Pancreas (tissue), 10 donors: ENCODE data around the gene CAMK2G. TPM values are rescaled to one million over a fixed set of nuclear protein-coding genes. Genes with fewer than 3 reads are reported as not detected.

Experiments
- ATAC-seq, 4 donors: fragments of 200-7000 bp; cut with Tn5 transposase; one replicate each; pipeline versions ENCODE4 v1.8.0 to v1.9.1; 2020; ENCODE audit warnings: mild to moderate bottlenecking in 4 of 4, moderate library complexity in 4 of 4
- DNase-seq, 6 donors: peaks; one replicate each; pipeline ENCODE4 v3.0.0-alpha.2; 2020
- FAIRE-seq: peaks from 2 replicates; lab custom pipeline; 2012; peaks lifted over from hg19 to GRCh38; lab: Jason Lieb, UNC
- H3K27ac ChIP-seq, 4 donors: fragments of 200-600 bp; sonication (generic); 1 replicate in 3 of 4; 2 replicates in 1 of 4; pipeline versions ENCODE4 v1.5.0 to v1.8.0; 2020
- H3K27me3 ChIP-seq, 4 donors: fragments of 200-600 bp; one replicate each; pipeline ENCODE4 v1.8.0; 2021
- H3K36me3 ChIP-seq, 3 donors: fragments of 200-600 bp; sonication (generic) in 1 of 3; one replicate each; pipeline versions ENCODE4 v1.5.0 to v1.8.0; 2020 to 2021
- H3K4me1 ChIP-seq, 3 donors: fragments of 200-600 bp; one replicate each; pipeline ENCODE4 v1.8.0; 2021
- H3K4me3 ChIP-seq, 4 donors: fragments of 200-600 bp; sonication (generic) in 2 of 4; one replicate each; pipeline versions ENCODE4 v1.5.0 to v1.8.0; 2020 to 2021
- H3K9me3 ChIP-seq, 4 donors: fragments of 200-600 bp; one replicate each; pipeline ENCODE4 v1.8.0; 2021
- CTCF ChIP-seq, 4 donors: fragments of 200-600 bp; sonication (generic) in 3 of 4; IDR thresholded peaks; one replicate each; pipeline versions ENCODE4 v1.5.0 to v1.8.0; 2021; ENCODE audit warnings: antibody characterized with exemption in 4 of 4
- WGBS, 2 donors: extraction: QIAGEN DNeasy Blood & Tissue Kit; methylation state at CpG; one replicate each; pipeline ENCODE4 v1.1.7; 2013; 5-methylcytosine and 5-hydroxymethylcytosine counted together
- intact Hi-C, 3 donors: fragments of 100-400 bp; cut with DNase I; formaldehyde crosslinking; loops; one replicate each; pipeline versions ENCODE4 v1.11.1 to v1.14.2; 2022
- polyA plus RNA-seq, 2 donors: library from polyadenylated mRNA; stranded (reverse); fragments of 200-250 nt; gene quantifications; one replicate each; pipeline ENCODE4 v1.2.3, GENCODE V29; 2013
- total RNA-seq, 6 donors: library from RNA; stranded (reverse); fragmentation: NEBNext Ultra II Directional in 4 of 6; extraction: Animal tissue kit (Norgen Biotek cat#: 25700) in 4 of 6; gene quantifications; one replicate each; pipeline versions ENCODE4 v1.2.1 to v1.2.4, GENCODE V29; 2021 to 2023
- donor health status: healthy with polysubstance abuse.
- donor health status: DM: no; HTN: no; CAD: no; lungs with moderate emphysema.
- donor health status: DM: no; HTN: no; CAD: no.
- donor health status: control.
- donor health status: control.
- donor health status: Bipolar disorder and iron deficiency.
- donor health status: DM: yes; HTN: yes; CAD: no.
- donor health status: DM: no; HTN: no; CAD: no.
- donor health status: DM: no; HTN: no; CAD: no.
- donor health status: DM: yes; HTN: yes; CAD: no.

The CAMK2G gene
- total and polyA plus RNA-seq, 8 donors: 5.3 to 18.4 (median 8.3) TPM

- no peak for FAIRE-seq
- Histone ChIP-seq H3K27ac (peak overlapping the region in 2 of 4 donors; percentile 11 to 37), H3K4me3 (no peak overlapping the region), H3K27me3 (no peaks in the 10 kb centered on the region), H3K36me3 (no peaks in the 10 kb centered on the region), H3K4me1 (no peaks in the 10 kb centered on the region), H3K9me3 (no peaks in the 10 kb centered on the region)
- WGBS, 2 donors: 78 to 90% methylated on average over 11 of the region's 11 CpGs
- DNase-seq: no peak
- intact Hi-C loops: no loop called here
- no peak for TF ChIP-seq CTCF (IDR thresholded peaks at IDR 0.05)
- ATAC-seq: peak in 3 of 4 donors; percentile 56 to 73 (median 59)
Observed at GRCh38 chr10:73865459-73866442, 8.6 kb downstream of the CAMK2G start.

GRCh38 chr10:73865107-73865458, 9.3 kb downstream of the CAMK2G start:
- no peak for TF ChIP-seq CTCF (IDR thresholded peaks at IDR 0.05)
- FAIRE-seq (no peak), ATAC-seq (no peak), DNase-seq (no peak)
- Histone ChIP-seq H3K27ac (peak overlapping the region in 1 of 4 donors; percentile 37), H3K4me3 (no peak overlapping the region), H3K9me3 (no peaks in the 10 kb centered on the region), H3K4me1 (no peaks in the 10 kb centered on the region), H3K36me3 (no peaks in the 10 kb centered on the region), H3K27me3 (no peaks in the 10 kb centered on the region)
- 91 to 95% methylated on average over 8 of the region's 8 CpGs for WGBS, 2 donors
- intact Hi-C loops: no loop called here

GRCh38 chr10:73864229-73864628, 10.1 kb downstream of the CAMK2G start:
- TF ChIP-seq CTCF (IDR thresholded peaks at IDR 0.05): no peak
- Histone ChIP-seq H3K4me1 (no peaks in the 10 kb centered on the region), H3K4me3 (no peak overlapping the region)

GRCh38 chr10:73863039-73863817, 11.1 kb downstream of the CAMK2G start:
- Histone ChIP-seq H3K4me1 (no peaks in the 10 kb centered on the region), H3K9me3 (no peaks in the 10 kb centered on the region), H3K27ac (no peak overlapping the region), H3K36me3 (no peaks in the 10 kb centered on the region), H3K4me3 (no peak overlapping the region), H3K27me3 (no peaks in the 10 kb centered on the region)
- WGBS, 2 donors: 83% methylated on average over 5 of the region's 5 CpGs
- peak in 1 of 6 donors; percentile 20 for DNase-seq
- ATAC-seq: no peak
- no peak for TF ChIP-seq CTCF (IDR thresholded peaks at IDR 0.05)
- FAIRE-seq: no peak
- intact Hi-C loops: no loop called here

More at GRCh38 chr10:73864229-73864628, 10.1 kb downstream of the CAMK2G start:
- FAIRE-seq: no peak
- Histone ChIP-seq H3K9me3 (no peaks in the 10 kb centered on the region), H3K27me3 (no peaks in the 10 kb centered on the region), H3K27ac (no peak overlapping the region), H3K36me3 (no peaks in the 10 kb centered on the region)
- WGBS, 2 donors: 93 to 97% methylated on average over 4 of the region's 4 CpGs
- intact Hi-C loops: no loop called here
- ATAC-seq: no peak
- no peak for DNase-seq
